Activated gamma-delta T cell treated with Interleukin-2 at 50 U/mL for 16 hours (primary cell): ENCODE measurements around the gene RER1.

Experiments
- DNase-seq: peaks from one replicate; pipeline ENCODE4 v3.0.0-alpha.2; 2020

RER1 gene

DNA sequence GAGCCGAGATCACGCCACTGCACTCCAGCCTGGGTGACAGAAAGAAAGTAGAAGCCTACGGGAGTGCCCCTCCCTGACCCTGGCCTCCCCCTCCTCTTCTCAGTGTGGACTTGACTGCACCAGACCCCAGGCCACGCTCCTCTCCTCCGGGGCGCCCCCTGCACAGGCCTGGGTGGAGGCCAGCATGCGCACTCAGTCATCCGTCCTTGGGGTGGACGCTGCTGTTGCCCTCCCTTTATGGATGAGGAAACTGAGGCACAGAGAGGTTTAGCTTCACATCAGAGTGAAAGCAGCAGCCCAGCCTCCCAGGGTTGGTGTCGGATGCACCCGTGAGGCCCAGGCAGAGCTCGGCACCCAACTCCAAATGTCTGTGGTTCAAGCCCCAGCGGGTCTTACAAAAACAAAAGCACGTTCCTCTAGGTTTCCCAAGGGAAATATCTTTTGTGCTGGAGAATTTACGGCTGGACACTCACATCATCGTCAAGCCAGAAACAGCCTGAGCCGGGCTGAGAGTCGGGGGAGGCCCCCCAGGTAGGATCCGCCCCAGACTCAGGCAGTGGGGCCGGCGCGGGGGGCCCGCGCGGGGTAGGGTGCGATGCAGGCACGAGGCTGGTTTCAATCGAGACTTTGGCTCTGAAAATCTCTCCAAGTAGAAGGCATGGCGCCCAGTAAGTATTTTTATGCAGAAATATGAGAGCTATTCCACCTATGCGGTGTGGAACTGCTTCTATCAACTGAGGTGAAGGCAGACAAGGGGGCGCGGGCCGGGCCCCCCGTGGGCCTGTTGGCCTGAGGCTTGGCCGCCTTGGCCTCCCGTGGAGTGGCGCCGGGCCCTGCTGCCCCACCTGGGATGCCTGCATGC lies 36.9 kb upstream of the RER1 start:
- DNase-seq, result no peak

DNA sequence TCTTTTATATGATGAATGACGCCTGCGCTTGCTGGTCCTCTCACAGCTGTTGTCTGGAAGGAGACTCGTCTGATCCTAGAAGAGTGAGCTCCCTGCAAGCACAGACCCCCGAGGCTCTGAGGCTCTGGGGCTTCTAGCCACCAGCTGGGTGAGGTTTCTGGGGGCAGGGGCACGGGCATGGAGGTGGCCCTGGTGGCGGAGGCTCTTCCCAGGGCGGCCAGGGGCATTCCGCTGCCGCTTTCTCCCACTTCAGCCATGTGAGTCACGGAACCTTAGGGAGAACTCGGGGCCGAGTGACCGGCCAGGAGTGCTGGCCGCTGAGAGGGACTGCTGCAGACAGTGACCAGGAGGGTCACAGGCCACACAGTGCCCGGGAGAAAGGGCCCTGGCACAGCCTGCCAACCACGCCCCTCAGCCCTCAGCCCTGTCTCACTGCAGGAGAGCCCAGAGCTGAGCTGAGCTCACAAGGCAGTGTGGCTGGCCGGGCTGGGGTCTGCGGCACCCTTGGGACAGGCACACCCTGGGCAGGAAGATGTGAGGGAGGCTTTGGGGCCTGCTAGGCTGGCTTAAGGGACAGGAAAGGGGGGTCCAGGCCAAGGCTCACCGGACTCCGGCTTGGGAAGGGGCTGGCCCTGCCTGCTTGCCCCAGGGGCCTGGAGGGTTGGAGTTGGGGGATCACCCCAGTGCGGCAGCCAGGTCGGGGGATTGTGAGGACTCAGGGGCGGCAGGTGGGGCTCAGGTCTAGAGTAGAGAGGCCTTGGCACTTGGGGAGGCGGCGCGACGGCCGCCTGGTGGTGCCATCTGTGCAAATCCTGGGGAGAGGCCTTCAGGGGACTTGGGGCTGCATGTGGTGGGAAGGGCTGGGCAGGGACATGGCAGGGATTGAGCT lies 36.0 kb upstream of the RER1 start:
- no peak for DNase-seq

DNA sequence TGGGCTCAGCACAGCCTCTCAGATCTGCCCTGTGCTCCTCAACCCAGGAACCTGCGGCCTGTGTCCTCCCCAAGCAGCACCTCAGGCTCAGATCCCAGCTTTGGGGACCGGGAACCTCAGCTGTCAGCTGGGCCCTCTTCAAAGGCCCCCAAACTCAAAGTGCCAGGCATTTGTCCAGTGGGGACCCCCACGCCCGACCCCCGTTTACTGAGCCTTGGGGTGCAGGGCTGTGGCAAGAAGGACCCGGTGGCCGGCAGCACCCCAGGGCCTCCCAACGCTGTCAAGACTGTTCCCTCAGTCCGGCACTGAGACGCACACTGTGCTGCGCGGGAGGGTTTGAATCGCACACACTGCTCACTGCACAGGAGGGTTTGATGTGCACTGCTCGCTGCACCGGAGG lies 35.2 kb upstream of the RER1 start:
- DNase-seq, result no peak

DNA sequence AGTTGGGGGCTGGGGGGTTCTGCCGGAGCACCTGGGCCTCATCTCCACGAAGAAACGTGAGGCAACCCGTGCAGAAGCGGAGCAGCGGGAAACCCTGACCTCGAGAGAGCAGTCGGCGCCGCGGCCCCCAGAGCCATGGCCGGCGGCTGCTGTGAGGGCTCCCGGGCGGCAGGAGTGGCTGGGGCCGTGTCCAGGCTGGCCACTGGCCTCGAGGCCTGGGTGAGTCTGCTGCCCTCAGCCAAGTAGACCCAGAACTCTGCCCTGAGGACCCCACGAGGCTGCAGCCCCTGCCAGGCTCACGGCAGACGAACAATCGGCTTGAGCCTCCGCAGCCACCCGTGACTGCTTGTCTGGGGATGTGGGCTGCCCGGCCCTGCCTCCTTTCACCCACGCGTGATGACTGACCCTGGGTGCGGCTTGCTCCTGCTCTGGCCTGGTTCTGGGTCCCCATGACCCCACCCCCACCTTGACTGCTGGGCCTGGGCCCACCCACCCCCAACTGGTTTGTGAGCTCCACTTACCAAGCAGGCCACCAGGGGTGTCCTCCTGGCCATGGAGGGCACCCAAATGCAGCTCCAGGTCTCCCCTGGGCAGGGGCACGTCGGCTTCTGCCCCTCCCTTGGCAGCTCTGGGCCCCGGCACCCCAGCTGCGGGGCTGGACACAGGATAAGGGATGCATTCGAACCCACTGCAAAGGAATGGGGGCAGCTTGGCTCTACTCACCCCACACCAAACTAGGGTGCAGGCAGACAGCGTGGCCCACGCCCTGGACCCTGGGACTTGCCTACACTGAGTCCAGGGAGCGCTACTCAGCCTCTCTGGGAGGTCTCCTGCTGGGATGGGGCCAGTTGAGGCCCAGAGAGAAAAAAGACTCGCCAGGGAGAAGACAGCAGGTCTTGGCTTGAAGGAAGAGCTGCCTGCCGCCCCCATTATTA lies 34.5 kb upstream of the RER1 start:
- DNase-seq, result no peak

DNA sequence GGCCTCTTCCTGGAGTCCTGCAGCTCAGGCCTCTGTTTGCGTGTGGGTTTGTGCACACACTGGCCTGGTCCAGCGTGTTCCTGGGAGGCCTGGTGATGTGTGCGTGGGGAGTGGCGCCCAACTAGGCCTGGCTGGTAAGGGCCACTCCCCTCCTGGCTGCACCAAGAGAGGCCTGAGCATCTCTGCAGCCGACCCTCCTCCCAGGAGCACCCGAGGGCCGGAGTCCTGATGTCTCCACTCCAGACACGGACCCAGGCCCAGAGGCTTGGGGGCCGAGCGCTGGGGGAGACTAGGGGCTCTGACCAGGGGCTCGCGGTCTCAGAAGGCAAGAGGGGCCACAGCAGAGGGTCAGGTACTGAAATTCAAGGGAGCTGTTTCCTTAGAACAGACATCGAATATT lies 33.6 kb upstream of the RER1 start:
- DNase-seq, result no peak

DNA sequence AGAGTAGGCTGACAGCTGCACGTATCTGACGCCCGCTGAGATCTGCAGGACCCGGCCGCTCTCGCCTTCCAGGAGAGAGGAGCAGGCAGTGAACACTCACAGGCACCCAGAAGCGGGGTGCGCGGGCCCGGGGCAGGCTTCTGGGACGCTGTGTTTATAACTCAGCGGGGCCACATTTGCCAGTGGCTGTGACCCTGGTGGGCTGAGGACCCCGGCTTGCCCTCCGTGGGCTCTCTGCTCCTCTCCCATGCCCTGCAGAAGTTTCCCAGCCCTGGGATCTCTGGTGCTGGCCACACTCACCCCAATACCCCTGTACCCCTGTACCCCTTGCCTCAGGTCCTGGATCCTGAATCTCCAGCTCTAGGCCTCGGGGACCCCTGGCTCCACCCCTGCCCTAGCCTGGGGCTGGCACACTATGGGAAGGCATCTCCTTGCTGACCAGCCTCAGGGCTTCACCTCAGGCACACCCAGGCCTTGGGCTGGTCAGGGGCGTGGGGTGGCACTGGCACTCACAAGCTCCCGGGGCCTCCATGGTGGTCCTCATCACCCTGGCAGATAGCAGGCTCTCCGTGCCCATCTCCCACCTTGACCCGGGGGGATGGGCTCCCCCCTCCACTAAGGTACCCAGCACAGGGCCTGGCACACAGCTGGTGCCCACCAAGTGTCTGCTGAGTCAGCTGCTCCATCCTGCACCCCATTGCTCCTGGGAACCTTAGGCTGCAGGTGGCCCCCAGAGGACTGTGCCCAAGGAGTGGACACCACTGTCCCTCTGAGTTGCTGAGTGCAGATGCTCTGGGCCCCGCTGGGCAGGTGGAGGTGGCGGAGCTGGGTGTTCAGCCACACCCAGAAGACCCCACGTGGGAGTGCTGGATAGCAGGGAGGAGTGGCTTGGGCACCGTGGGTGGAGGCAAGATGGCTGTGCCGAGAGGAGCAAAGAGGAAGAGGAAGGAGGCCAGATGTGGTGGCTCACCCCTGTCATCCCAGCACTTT lies 32.7 kb upstream of the RER1 start:
- no peak for DNase-seq

DNA sequence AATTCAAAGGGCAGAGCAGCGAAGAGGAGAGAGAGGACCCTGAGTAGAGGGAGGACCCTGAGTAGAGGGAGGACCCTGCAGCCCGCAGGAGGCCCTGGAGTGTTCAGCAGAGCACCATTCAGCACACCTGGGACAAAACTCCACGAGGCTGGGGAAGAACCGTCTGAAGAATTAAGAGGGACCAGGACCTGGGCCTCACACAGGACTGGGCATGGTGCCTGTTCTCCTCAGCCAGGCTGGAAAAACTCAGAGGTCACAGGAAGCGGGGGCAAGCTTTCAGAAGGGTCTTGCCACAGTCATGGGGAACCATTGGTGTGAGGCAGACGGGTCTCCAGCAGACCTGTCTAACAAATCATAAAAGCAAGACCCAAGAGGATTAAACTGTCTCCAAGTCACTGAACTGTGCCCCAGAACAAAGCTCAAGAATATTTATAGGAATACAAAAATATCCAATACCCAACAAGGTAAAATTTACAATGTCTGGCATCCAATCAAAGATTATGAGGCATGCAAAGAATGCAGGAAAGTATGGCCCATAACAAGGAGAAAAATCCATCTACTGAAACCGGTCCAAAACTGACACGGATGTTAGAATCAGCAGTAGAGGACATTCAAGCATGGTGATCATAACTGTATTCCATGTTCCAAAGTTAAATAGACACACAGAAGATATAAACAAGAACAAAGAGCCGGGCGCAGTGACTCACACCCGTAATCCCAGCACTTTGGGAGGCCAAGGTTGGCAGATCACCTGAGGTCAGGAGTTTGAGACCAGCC lies 30.9 kb upstream of the RER1 start:
- DNase-seq, result no peak

DNA sequence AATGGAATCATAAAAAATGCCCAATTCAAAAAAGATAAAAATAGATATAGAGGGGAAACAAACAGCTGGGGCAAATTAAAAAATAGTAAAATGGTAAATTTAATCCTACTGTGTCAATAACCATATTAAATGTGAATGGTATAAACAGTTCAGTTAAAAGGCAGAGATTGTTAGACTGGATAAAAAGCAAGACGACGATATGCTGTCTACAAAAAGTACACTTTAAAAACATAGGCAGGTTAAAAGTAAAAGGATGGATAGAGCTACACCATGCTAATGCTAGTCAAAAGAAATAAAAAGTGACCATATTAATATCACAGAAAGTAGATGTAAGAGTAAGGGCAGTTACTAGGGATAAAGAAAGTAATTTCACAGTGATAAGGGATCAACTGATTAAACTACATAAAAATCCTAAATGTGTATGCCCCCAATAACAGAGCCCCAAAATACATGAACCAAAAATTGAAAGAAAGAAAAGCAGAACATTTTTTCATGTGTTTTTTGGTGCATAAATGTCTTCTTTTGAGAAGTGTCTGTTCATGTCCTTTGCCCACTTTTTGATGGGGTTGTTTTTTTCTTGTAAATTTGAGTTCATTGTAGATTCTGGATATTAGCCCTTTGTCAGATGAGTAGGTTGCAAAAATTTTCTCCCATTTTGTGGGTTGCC lies 27.7 kb upstream of the RER1 start:
- DNase-seq, result no peak

DNA sequence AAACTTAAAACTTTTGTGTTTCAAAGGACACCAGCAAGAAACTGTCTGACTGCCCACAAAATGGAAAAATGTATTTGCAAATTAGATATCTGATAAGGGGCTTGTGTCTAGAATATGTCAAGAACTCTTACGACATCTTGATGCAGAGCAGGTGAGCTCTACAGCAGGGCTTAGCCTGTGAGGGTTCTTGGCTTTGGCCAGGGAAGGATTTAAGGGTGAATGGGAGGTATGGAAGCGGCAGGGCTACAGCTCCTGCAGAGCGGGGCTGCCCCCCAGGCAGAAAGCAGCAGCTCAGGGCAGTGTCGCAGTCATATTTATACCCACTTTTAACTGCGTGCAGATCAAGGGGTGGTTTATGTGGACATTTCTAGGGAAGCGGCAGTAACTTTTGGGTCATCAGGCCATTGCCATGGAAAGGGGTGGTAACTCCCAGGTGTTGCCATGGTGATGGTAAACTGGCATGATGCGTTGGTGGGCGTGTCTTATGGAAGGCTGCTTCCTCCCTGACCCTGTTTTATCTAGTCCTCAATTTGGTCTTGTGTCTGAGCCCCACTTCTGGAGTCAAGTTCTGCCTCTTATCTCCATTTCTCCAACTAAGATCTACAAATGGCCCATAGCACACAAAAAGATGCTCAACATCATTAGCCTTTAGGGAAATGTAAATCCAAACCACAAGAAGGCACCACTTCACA lies 23.4 kb upstream of the RER1 start:
- DNase-seq, result no peak

DNA sequence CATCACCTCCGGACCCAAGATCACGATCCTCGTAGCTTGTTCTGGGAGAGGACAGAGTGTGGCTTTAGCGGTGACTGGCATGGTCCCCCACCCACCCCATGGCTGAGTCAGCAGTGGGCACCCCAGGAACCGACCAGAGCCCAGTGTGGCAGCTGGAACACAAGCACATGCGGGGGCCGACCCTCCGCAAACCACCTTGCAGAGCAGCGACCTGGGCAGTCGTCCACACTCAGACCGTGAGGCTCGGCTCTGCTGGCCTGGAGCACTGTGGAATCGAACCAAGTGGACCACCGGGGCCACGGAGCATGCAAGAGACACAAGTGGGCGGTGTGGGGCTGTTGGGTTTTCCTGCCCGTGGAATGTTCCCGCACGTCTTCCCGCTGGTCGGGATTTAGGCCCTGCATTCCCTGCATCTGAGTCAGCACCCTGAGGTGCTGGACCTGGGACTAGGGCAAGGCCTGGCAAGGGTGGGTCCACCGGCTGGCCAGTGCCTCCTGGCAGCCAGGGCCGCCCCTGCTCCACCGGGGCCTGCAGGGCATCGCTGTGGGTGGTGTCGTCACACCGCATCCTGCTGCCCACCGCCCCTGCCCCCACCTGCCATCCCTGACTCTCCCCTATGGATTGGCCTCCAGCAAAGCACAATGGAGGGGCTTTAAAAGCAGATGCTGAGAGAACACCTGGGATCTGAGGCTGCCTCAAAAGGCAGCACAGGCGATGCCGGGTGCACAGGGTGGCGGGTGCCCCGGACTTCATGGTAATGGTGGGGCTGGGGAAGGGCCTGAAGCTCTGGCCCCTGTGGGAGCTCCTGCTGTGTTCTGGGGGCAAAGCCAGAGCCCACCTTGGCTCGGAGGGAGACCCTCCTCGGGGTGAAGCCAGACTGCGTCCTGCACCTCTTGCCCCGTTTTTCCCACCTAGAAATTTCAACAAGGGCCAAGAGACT lies 18.8 kb upstream of the RER1 start:
- DNase-seq, result no peak

DNA sequence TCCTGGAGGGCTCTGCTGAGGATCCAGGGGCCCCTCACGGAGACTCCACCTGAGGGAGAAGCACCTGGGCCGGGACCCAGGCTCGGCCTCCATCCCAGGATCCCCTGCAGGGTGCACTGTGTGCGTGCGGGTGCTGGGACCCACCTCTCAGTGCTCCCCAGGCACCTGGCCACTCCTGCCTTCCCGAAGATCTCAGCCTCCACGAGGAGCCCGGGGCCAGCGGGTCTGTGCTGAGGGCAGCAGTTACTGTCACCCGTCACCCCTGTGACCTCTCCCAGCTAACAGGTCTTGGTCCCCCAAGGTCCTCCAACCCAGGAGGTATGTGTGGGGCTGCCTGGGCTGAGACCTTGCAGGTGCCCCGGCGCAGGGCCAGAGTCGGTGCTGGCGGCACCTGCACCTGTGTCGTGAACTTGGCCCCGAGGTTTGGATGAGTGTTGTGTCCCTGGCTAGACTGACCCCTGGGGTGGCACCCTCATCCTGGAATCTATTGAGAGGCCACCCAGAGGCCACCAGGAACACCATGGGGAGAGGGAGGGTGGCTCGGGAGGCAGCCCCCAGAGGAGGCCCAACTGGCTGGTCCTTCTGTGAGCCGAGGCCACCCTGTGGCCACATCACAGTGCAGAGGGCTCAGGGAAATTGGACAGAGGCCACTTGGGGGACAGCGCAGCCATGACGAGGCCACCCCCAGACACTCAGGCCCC lies 17.9 kb upstream of the RER1 start:
- no peak for DNase-seq

DNA sequence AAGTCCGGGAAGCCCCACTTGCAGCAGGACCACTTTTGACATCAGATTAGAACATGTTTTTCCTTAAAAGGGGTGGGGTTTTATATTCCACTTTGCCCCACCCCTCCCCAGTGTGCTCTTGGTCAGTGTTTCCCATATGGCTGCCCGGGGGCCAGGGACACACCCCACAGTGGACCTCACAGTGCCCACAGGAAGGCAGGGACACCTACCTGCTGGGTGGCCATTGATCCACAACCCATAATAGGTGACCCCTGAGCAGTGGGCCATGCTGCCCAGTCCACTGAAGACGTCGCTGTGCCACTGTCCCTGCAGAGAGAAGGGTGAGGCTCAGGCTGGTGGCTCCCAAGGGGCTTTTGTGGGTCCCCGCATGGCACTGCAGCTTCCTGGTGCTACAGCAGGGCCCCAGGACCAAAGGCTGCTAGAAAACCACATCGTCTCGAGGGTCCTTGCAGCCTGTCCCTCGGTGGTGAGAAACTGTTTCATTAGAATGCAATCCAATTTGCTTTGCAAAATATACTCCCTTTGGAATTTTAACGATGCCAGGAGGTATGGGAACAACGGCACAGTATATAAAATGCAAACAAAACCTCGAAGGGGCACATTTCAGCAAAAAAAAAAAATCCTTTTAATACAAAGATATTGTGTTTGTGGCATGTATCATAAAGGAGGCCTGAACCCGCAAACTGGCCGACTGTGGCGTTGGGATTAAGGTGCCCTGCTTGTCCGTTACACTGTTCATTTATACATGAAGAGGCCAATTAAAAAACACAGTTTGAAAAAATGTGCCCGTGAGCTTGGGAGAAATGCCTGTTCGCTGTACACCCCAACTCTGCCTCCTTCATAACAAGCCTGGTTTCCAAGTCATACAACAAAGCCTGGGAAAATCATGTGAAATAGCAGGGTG lies 17.1 kb upstream of the RER1 start:
- DNase-seq, result no peak

DNA sequence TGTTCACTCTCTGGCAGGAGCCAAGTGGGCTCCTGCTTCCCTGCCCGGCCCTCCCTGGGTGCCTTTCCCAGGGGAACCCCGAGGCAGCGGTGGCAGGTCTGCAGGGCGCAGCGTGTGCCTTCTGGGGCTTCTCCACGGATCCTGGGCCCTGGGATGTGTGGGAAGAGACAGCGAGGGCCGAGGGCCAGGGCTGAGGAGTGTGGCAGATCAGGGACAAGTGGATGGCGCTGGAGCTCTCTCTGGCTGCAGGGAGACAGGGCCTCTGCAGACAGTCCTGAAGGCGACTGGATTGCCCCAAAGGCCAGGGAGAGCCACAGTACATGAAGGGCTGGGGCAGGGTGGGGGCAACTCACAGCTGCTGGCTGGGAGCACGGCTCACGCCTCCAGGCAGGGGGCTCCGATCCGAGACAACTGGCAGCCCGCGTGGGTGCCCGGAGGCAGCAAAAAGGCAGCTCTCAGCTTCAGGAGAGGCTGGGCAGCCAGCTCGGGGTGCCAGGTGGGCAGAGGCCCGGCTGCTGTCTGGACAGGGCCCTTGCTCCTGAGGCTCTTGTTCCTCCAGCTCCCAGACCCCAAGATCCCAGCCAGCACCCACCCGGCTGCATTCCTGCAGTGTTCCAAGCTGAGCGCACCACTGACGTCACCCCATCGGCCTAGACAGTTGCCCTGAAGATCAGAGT lies 16.3 kb upstream of the RER1 start:
- no peak for DNase-seq

DNA sequence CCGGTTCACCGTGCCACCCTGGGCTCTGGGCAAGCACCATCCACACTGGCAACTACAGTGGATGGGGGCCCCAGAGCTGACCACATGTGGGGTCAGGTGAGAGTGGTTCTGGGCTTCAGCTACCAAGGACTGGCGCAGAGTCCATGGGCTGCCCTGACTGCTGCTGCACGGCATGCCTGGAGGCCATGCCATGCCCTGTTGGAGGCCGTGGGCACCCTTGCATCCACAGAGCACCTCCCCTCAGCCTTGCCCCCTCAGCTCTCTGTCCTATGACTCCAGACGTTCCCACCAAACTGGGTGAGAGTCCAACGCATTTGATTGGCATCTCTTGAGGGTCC lies 15.7 kb upstream of the RER1 start:
- no peak for DNase-seq

DNA sequence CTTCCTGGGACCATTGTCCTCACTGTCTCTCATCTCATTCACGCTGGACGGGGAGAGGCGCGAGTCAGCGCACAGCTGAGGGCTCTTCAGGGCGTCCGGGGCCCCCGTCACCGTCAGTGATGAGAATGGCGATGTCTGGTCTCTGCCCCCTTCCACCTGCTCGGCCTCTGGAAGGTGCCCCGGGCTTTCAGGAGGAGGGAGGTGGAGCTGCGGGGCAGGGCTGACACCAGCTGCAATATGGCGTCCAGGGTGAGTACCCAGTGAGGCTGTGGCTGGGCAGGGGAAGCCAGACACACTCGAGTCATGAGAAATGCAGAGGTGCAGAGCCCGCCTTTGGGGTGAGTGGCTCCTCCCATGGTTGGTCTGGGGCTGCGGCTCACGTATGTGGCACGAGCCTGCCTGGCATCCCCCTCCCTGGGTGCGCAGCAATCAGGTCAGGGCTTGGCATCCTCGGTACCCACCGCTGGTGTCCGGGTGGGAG lies 15.3 kb upstream of the RER1 start:
- DNase-seq, result no peak
